Heart left ventricle (tissue), 16 donors: ENCODE results near the gene ZNF618. TPM values are rescaled to one million over a fixed set of nuclear protein-coding genes. Genes with fewer than 3 reads are reported as not detected.

Source experiments
- ATAC-seq, 4 donors: fragments of 200-7000 bp; cut with Tn5 transposase; one replicate each; pipeline ENCODE4 v1.9.1; 2020 to 2022; ENCODE audit warnings: moderate library complexity in 4 of 4, mild to moderate bottlenecking in 3 of 4, moderate number of reproducible peaks in 1 of 4
- DNase-seq, 5 donors: peaks; one replicate each; pipeline ENCODE4 v3.0.0-alpha.2; 2020
- H3K27ac ChIP-seq, 12 donors: fragments of 200-600 bp; sonication (generic) in 4 of 12; one replicate each; pipeline versions ENCODE4 v1.5.0 to v1.8.0; 2016 to 2022; ENCODE audit warnings: mild to moderate bottlenecking in 2 of 12
- H3K27me3 ChIP-seq, 9 donors: fragments of 200-600 bp; sonication (generic) in 2 of 9; one replicate each; pipeline versions ENCODE4 v1.5.1 to v1.8.0; 2016 to 2022; ENCODE audit warnings: mild to moderate bottlenecking in 3 of 9
- H3K36me3 ChIP-seq, 9 donors: fragments of 200-600 bp; sonication (generic) in 2 of 9; one replicate each; pipeline versions ENCODE4 v1.5.0 to v1.8.0; 2018 to 2022; ENCODE audit warnings: mild to moderate bottlenecking in 2 of 9
- H3K4me1 ChIP-seq, 12 donors: fragments of 200-600 bp; sonication (generic) in 4 of 12; one replicate each; pipeline versions ENCODE4 v1.5.0 to v1.8.0; 2016 to 2022; ENCODE audit warnings: mild to moderate bottlenecking in 3 of 12
- H3K4me3 ChIP-seq, 12 donors: fragments of 200-600 bp; sonication (generic) in 4 of 12; one replicate each; pipeline versions ENCODE4 v1.5.0 to v1.8.0; 2017 to 2022; ENCODE audit warnings: mild to moderate bottlenecking in 9 of 12, moderate library complexity in 4 of 12
- H3K9me3 ChIP-seq, 12 donors: fragments of 200-600 bp; sonication (generic) in 4 of 12; one replicate each; pipeline versions ENCODE4 v1.5.0 to v1.8.0; 2016 to 2022; ENCODE audit warnings: mild to moderate bottlenecking in 1 of 12
- CTCF ChIP-seq, 12 donors: fragments of 200-600 bp; sonication (generic) in 4 of 12; IDR thresholded peaks; one replicate each; pipeline versions ENCODE4 v1.5.0 to v1.8.0; 2018 to 2022; ENCODE audit warnings: antibody characterized with exemption in 12 of 12, mild to moderate bottlenecking in 5 of 12
- POLR2A ChIP-seq, 2 donors: fragments of 450-650 bp; IDR thresholded peaks; one replicate each; pipeline ENCODE4 v1.6.1; 2017; ENCODE audit warnings: antibody characterized with exemption in 2 of 2, mild to moderate bottlenecking in 2 of 2, moderate library complexity in 2 of 2
- WGBS, 4 donors: extraction: QIAGEN DNeasy Blood & Tissue Kit in 2 of 4; methylation state at CpG; one replicate each; pipeline versions ENCODE4 v1.1.5 to v1.1.7; 2013 to 2018; 5-methylcytosine and 5-hydroxymethylcytosine counted together
- intact Hi-C, 10 donors: fragments of 100-400 bp; cut with DNase I; formaldehyde crosslinking; loops; one replicate each; pipeline versions ENCODE4 v1.11.1 to v1.14.2; 2022
- polyA plus RNA-seq, 2 donors: library from polyadenylated mRNA; stranded (reverse); fragments of 200-250 nt; gene quantifications; one replicate each; pipeline ENCODE4 v1.2.3, GENCODE V29; 2013
- total RNA-seq, 9 donors: library from RNA; depleted of rRNA in 2 of 9; stranded (reverse); fragments of >200 nt in 2 of 9; fragmentation: NEBNext Ultra II Directional in 3 of 9; extraction: Animal tissue kit (Norgen Biotek cat#: 25700) in 3 of 9; gene quantifications; one replicate each; pipeline versions ENCODE4 v1.1.0 to v1.2.4, GENCODE V29; 2016 to 2023
- donor health status: ischemic (EF 13 %, LVEDD 7.1; RV severe dilation, severe dysfunction).
- donor health status: healthy with polysubstance abuse.
- donor health status: DM: no; HTN: yes; CAD: no.
- donor health status: DM: no; HTN: no; CAD: no.
- donor health status: ischemic (EF 25% LVEDD 6.9; RV normal size, moderate dysfunction).
- donor health status: ischemic (EF 25% LVEDD 5.7; RV mildly dilated, moderate dysfunction).
- donor health status: healthy.
- donor health status: DM: yes; HTN: yes; CAD: no.
- donor health status: ischemic (EF 35%, LVEDD 5.7; RV mildly dilated, moderate dysfunction).
- donor health status: nonischemic (EF 11% LVEDD 7.7; RV severe dilation, severe dysfunction).
- donor health status: DM: yes; HTN: yes; CAD: no.
- donor health status: PGD.
- donor health status: ischemic (EF 29% LVEDD 5.4; RV normal size, mild dysfunction).
- donor health status: nonischemic (EF 23%, LVEDD 6.1; RV moderate dilation, normal function).

ZNF618 gene
- total and polyA plus RNA-seq, 11 donors, result 0.81 to 4.2 (median 1.7) TPM

- Histone ChIP-seq H3K27ac (no peak overlapping the region), H3K27me3 (no peaks in the 10 kb centered on the region), H3K9me3 (peaks cover 0 to 67% (median 9%) of the 10 kb centered on the region in 12 donors), H3K4me1 (peaks cover 0 to 19% (median 1%) of the 10 kb centered on the region in 12 donors), H3K36me3 (no peaks in the 10 kb centered on the region), H3K4me3 (no peak overlapping the region)
- WGBS, 4 donors, result 47 to 100% (median 96%) methylated on average over 1 of the region's 1 CpG
- intact Hi-C loops, result no loop called here
- DNase-seq, result no peak
- no peak for TF ChIP-seq POLR2A (IDR thresholded peaks at IDR 0.05)
- TF ChIP-seq CTCF (IDR thresholded peaks at IDR 0.05), result no peak
- ATAC-seq, result no peak
These were observed 50.1 kb downstream of the ZNF618 start for GRCh38 chr9:113926211-113926610.

GRCh38 chr9:113927277-113927676 is 51.2 kb downstream of the ZNF618 start:
- peaks cover 0 to 67% (median 9%) of the 10 kb centered on the region in 12 donors for H3K9me3 ChIP-seq

GRCh38 chr9:113928269-113928668 is 52.2 kb downstream of the ZNF618 start:
- no peak overlapping the region for H3K27ac ChIP-seq
- 52 to 70% (median 68%) methylated on average over 3 of the region's 3 CpGs for WGBS, 4 donors
- H3K4me1 ChIP-seq, result peaks cover 0 to 22% (median 5%) of the 10 kb centered on the region in 12 donors
- no peaks in the 10 kb centered on the region for H3K36me3 ChIP-seq
- DNase-seq (no peak), ATAC-seq (no peak)
- intact Hi-C loops, result no loop called here
- no peak overlapping the region for H3K4me3 ChIP-seq
- peaks cover 0 to 58% (median 9%) of the 10 kb centered on the region in 12 donors for H3K9me3 ChIP-seq
- TF ChIP-seq POLR2A (IDR thresholded peaks at IDR 0.05), result no peak
- TF ChIP-seq CTCF (IDR thresholded peaks at IDR 0.05), result no peak
- no peaks in the 10 kb centered on the region for H3K27me3 ChIP-seq

More at GRCh38 chr9:113927277-113927676, 51.2 kb downstream of the ZNF618 start:
- ATAC-seq (no peak), DNase-seq (no peak)
- no peak for TF ChIP-seq POLR2A (IDR thresholded peaks at IDR 0.05)
- TF ChIP-seq CTCF (IDR thresholded peaks at IDR 0.05), result no peak
- H3K36me3 ChIP-seq, result no peaks in the 10 kb centered on the region
- peaks cover 0 to 14% (median 1%) of the 10 kb centered on the region in 12 donors for H3K4me1 ChIP-seq
- intact Hi-C loops, result no loop called here
- no peak overlapping the region for H3K4me3 ChIP-seq
- WGBS, 4 donors, result 47 to 74% (median 65%) methylated on average over 2 of the region's 2 CpGs
- H3K27me3 ChIP-seq, result no peaks in the 10 kb centered on the region
- H3K27ac ChIP-seq, result no peak overlapping the region

- Histone ChIP-seq H3K27ac (peak overlapping the region in 1 of 12 donors; percentile 8), H3K4me1 (peaks cover 0 to 26% (median 6%) of the 10 kb centered on the region in 12 donors), H3K27me3 (no peaks in the 10 kb centered on the region), H3K36me3 (no peaks in the 10 kb centered on the region), H3K4me3 (no peak overlapping the region), H3K9me3 (peaks cover 0 to 44% (median 8%) of the 10 kb centered on the region in 12 donors)
- ATAC-seq (peak in 3 of 4 donors; percentile 34 to 58 (median 47)), DNase-seq (no peak)
- 54 to 69% (median 59%) methylated on average over 6 of the region's 6 CpGs for WGBS, 4 donors
- TF ChIP-seq POLR2A (IDR thresholded peaks at IDR 0.05), result no peak
- TF ChIP-seq CTCF (IDR thresholded peaks at IDR 0.05), result no peak
- intact Hi-C loops, result no loop called here
These were observed 53.7 kb downstream of the ZNF618 start for GRCh38 chr9:113929634-113930389.
